ENCODE results near the gene EPHA2.
A peak's percentile ranks its signal among the peaks of the same experiment; 100 is the strongest.

The EPHA2 gene

GRCh38 chr1:16095447-16095846 is 60.4 kb downstream of the EPHA2 start:
- DNase-seq, result no peak

- DNase-seq, result no peak
These were observed 61.3 kb downstream of the EPHA2 start for GRCh38 chr1:16094453-16095158.

- DNase-seq, result no peak
These were observed 62.3 kb downstream of the EPHA2 start for GRCh38 chr1:16093611-16094010.

- DNase-seq, result no peak
These were observed 62.9 kb downstream of the EPHA2 start for GRCh38 chr1:16092923-16093511.

GRCh38 chr1:16092097-16092922 is 63.6 kb downstream of the EPHA2 start:
- no peak for DNase-seq

GRCh38 chr1:16091296-16091695 is 64.6 kb downstream of the EPHA2 start:
- no peak for DNase-seq

GRCh38 chr1:16090076-16090826 is 65.6 kb downstream of the EPHA2 start:
- DNase-seq, result no peak

- DNase-seq, result no peak
These were observed 66.9 kb downstream of the EPHA2 start for GRCh38 chr1:16088996-16089395.

- no peak for DNase-seq
These were observed 67.4 kb downstream of the EPHA2 start for GRCh38 chr1:16088351-16088911.

GRCh38 chr1:16087733-16088132 is 68.1 kb downstream of the EPHA2 start:
- DNase-seq, result no peak

GRCh38 chr1:16085522-16085921 is 70.3 kb downstream of the EPHA2 start:
- no peak for DNase-seq

GRCh38 chr1:16083486-16083885 is 72.4 kb downstream of the EPHA2 start:
- no peak for DNase-seq

- peak in 10 of 56 donors; percentile 10 to 50 (median 20) for DNase-seq
These were observed 73.4 kb downstream of the EPHA2 start for GRCh38 chr1:16082283-16083038.

GRCh38 chr1:16081636-16082035 is 74.2 kb downstream of the EPHA2 start:
- no peak for DNase-seq

- DNase-seq, result no peak
These were observed 75.3 kb downstream of the EPHA2 start for GRCh38 chr1:16080422-16081150.

GRCh38 chr1:16078925-16079656 is 76.8 kb downstream of the EPHA2 start:
- DNase-seq, result peak in 49 of 56 donors; percentile 18 to 88 (median 51)

GRCh38 chr1:16077406-16078245 is 78.2 kb downstream of the EPHA2 start:
- no peak for DNase-seq

- DNase-seq, result no peak
These were observed 79.0 kb downstream of the EPHA2 start for GRCh38 chr1:16076865-16077238.

All from nucleus accumbens (tissue), 56 donors.